Activated CD4-positive, alpha-beta T cell treated with anti-CD3 and anti-CD28 coated beads for 36 hours (primary cell): ENCODE data around the gene ZNF462. TPM values are rescaled to one million over a fixed set of nuclear protein-coding genes. Genes with fewer than 3 reads are reported as not detected.

Experiments
- ATAC-seq: fragments of 200-7000 bp; cut with Tn5 transposase; one replicate; pipeline ENCODE4 v1.10.0; 2021; ENCODE audit warnings: mild to moderate bottlenecking, moderate library complexity
- CTCF ChIA-PET: fragments of 350-600 bp; sonication (Branson Sonifier 250); formaldehyde crosslinking; loops from one replicate; lab custom pipeline; 2021; ENCODE audit warnings: antibody characterized with exemption; lab: Charles Lee
- POLR2A ChIA-PET: fragments of 350-600 bp; sonication (Branson Sonifier 250); formaldehyde crosslinking; loops from one replicate; lab custom pipeline; 2021; ENCODE audit warnings: antibody characterized with exemption, inconsistent platforms; lab: Charles Lee
- DNase-seq: peaks from one replicate; pipeline ENCODE4 v3.0.0-alpha.2; 2020
- H3K27ac Mint-ChIP-seq: one replicate; pipeline ENCODE4 v1.8.0; 2021; ENCODE audit warnings: mixed read lengths
- H3K27me3 Mint-ChIP-seq: one replicate; pipeline ENCODE4 v1.8.0; 2021; ENCODE audit warnings: mixed read lengths
- H3K36me3 Mint-ChIP-seq: one replicate; pipeline ENCODE4 v1.8.0; 2021; ENCODE audit warnings: low read depth, mixed read lengths
- H3K4me1 Mint-ChIP-seq: one replicate; pipeline ENCODE4 v1.8.0; 2021; ENCODE audit warnings: mixed read lengths
- H3K4me3 Mint-ChIP-seq: one replicate; pipeline ENCODE4 v1.8.0; 2021; ENCODE audit warnings: mild to moderate bottlenecking, moderate library complexity, mixed read lengths
- H3K9me3 Mint-ChIP-seq: one replicate; pipeline ENCODE4 v1.8.0; 2021; ENCODE audit warnings: low read depth, mixed read lengths
- intact Hi-C, 2 experiments: fragments of 100-400 bp; cut with DNase I in 1 of 2; cut with micrococcal nuclease in 1 of 2; formaldehyde crosslinking; loops; one replicate each; pipeline versions ENCODE4 v1.14.2 to v1.15.1; 2022 to 2024; cut with DNase I, micrococcal nuclease
- total RNA-seq, 2 experiments: library from RNA; stranded (reverse); gene quantifications; one replicate each; pipeline ENCODE4 v1.2.3, GENCODE V29; 2021

Gene ZNF462
- total RNA-seq, 2 experiments from 2014 or later = 0.27 to 0.42 TPM

DNA sequence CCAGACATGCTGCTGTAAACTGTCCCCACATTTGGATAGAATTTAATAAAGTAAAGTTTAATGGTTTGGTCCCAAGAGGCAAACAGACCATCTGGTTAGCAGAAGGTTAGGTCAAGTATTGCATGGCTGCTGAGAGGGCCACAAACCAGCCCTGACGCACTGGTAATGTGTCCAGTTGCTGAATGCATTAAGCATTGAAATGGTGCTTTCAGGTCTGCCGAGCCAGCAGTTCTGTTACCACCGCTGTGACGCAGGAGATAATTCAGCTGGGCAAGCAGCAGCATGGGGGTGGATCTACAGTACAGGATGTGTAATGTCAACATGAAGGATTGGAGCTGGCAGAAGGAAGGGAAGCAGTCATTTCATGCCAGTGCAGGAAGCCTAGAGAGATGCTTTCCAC is 16.0 kb downstream of the ZNF462 start:
- CTCF ChIA-PET = no interaction called here
- no peak for DNase-seq
- no peak overlapping the region for H3K4me3 Mint-ChIP-seq

DNA sequence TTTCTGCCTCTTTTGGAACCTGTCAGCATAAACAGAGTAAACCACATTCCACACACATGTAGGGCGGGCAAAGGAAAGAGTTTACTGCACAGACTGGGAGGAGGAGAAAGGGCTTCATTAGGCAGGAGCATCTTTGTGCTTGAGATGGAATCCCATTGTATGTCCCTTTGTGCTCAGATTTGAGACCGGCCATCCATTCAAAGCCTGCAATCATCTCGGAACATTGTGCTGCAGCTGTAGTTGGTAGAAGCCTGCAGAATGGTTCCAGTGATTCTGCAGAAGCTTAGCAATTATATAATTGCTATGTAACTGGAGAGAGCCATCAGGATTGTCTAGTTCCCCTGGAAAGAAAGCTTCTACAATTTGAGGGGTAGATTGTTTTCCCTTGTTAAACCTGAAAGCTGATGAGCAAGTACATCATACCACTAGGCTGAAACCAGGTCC is 16.5 kb downstream of the ZNF462 start:
- Mint-ChIP-seq H3K4me1 (no peaks in the 10 kb centered on the region), H3K4me3 (no peak overlapping the region), H3K9me3 (no peaks in the 10 kb centered on the region), H3K27me3 (no peaks in the 10 kb centered on the region), H3K36me3 (no peaks in the 10 kb centered on the region), H3K27ac (no peak overlapping the region)
- POLR2A ChIA-PET = no interaction called here
- intact Hi-C loops = no loop called here
- DNase-seq (no peak), ATAC-seq (no peak)
- CTCF ChIA-PET = interaction anchor here (1.1 kb wide), 1 partner anchor 287 kb away, joined by 3 read pairs; no protein-coding TSS in a partner anchor

More for the DNA sequence above, 16.0 kb downstream of the ZNF462 start:
- Mint-ChIP-seq H3K27ac (no peak overlapping the region), H3K4me1 (no peaks in the 10 kb centered on the region), H3K9me3 (no peaks in the 10 kb centered on the region), H3K27me3 (no peaks in the 10 kb centered on the region), H3K36me3 (no peaks in the 10 kb centered on the region)
- intact Hi-C loops = no loop called here
- POLR2A ChIA-PET = no interaction called here
- no peak for ATAC-seq

DNA sequence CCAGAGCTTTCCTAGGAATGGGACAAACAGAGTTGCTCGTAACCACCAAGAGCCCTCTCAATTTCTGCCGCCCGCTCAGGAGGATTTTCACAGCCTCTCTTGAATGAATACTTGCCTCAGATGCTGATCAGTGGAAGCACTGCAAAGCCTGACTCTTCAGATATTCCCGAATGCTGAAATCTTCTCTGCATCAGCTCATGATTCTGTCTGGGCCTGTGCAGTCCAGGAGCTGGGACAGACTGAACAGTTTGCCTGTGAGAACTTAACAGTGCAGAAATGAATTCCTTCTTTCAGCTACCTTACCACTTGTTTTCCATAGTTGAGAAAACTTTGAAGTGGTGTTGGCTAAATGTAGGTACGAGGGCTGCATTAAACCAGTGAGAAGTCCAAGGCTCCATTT is 17.1 kb downstream of the ZNF462 start:
- H3K9me3 Mint-ChIP-seq = no peaks in the 10 kb centered on the region
- H3K4me3 Mint-ChIP-seq = no peak overlapping the region
- H3K27me3 Mint-ChIP-seq = no peaks in the 10 kb centered on the region
- H3K36me3 Mint-ChIP-seq = no peaks in the 10 kb centered on the region
- CTCF ChIA-PET = interaction anchor here (0.6 to 1.1 kb wide), 2 partner anchors 287 to 1025 kb away, joined by 3 read pairs; no protein-coding TSS in a partner anchor
- ATAC-seq (no peak), DNase-seq (no peak)
- no peak overlapping the region for H3K27ac Mint-ChIP-seq
- POLR2A ChIA-PET = no interaction called here
- no peaks in the 10 kb centered on the region for H3K4me1 Mint-ChIP-seq
- intact Hi-C loops = no loop called here

DNA sequence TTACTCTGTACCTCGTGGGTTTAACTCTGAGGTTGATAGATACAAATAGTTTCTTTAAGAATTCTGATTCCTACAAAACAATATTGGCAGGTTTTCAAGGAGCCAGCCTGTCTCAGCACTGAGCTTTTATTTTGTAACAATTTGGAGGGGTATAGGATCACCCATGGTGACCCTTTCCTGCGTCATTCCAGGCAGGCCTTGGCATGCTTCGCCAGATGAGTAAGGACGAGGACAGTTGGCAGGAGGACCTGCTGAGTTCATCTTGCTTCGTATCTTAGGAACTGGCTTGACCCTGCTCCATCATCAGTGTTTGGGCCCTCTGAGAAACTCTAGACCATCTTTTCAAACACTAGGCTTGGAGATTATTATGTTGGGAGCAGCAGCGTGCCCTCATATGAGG is 17.9 kb downstream of the ZNF462 start:
- no peaks in the 10 kb centered on the region for H3K4me1 Mint-ChIP-seq
- no peaks in the 10 kb centered on the region for H3K27me3 Mint-ChIP-seq
- ChIA-PET CTCF (interaction anchor here (0.6 kb wide), 1 partner anchor 1025 kb away, joined by 3 read pairs; no protein-coding TSS in a partner anchor), POLR2A (no interaction called here)
- no peaks in the 10 kb centered on the region for H3K36me3 Mint-ChIP-seq
- no peak overlapping the region for H3K27ac Mint-ChIP-seq
- no peak for ATAC-seq
- no peak overlapping the region for H3K4me3 Mint-ChIP-seq
- DNase-seq = no peak
- intact Hi-C loops = no loop called here
- no peaks in the 10 kb centered on the region for H3K9me3 Mint-ChIP-seq

DNA sequence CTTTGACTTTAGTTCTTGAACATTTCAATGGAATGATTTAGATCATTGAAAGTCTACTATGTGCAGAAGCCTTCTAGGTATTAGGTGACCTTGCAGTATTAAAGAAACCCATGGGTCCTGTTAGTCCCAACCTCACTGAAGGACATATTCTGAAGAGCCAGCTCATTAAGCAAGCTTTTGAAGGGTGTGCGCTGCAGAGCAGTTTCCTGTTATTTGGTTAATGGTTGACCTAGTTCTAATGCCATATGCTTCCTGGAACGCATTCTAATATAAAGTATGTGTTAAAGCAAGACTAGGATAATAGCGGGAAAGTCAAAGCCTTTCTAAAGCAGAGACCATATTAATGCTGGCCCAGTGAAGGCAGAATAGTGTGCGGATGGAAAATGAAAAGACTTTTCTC is 20.1 kb downstream of the ZNF462 start:
- ATAC-seq = no peak
- Mint-ChIP-seq H3K9me3 (no peaks in the 10 kb centered on the region), H3K27ac (no peak overlapping the region), H3K36me3 (no peaks in the 10 kb centered on the region), H3K27me3 (no peaks in the 10 kb centered on the region), H3K4me3 (no peak overlapping the region), H3K4me1 (no peaks in the 10 kb centered on the region)
- no peak for DNase-seq
- ChIA-PET POLR2A (no interaction called here), CTCF (no interaction called here)
- intact Hi-C loops = no loop called here

DNA sequence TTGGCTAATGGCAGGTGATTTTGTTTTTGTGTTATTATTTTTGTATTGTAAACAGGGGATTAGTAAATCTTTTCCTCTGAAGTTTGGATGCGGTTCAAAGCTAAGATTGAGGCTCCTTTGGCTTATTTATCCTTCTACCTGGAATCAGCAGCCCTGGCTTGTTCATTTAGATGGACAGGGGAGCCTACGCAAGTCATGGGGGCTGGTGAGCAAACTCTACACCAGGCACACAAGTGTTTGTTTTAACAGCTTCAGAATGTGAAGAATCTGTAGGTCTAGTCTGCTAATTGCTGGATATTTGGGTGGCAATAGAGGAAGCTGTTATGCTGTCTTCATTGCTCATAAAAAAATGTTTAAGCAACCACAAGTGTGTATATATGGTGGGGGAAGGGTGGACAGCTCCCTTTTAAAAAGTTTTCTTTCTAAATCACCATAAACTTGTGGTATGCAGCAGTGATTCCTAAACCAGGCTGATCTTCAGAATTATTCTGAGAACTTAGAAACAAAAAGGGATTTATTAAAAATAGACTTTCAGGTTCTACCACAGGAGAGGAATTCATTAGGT is 20.7 kb downstream of the ZNF462 start:
- ATAC-seq (no peak), DNase-seq (no peak)
- Mint-ChIP-seq H3K27me3 (no peaks in the 10 kb centered on the region), H3K9me3 (no peaks in the 10 kb centered on the region), H3K27ac (no peak overlapping the region), H3K36me3 (no peaks in the 10 kb centered on the region), H3K4me3 (no peak overlapping the region), H3K4me1 (no peaks in the 10 kb centered on the region)
- CTCF ChIA-PET = no interaction called here
- intact Hi-C loops = no loop called here
- POLR2A ChIA-PET = no interaction called here

DNA sequence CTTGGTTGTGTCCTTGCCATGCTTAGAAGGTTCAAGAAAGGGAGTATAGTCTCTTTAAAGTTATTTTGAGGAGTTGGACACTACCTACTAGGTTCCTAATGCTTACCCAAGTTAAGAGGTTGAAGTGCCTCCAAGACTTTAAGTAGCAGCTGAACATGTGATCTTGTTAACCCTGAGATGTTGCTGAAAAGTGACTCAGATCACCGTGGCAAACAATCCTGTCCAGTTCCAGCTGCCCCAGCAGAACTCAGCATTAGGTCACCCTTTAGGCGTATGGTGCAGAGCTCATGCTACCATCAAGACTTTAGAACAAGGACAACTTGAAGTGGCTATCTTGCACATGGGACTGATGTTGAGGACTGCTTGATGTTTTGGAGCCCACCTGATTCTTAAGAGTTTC is 22.5 kb downstream of the ZNF462 start:
- ATAC-seq = no peak
- intact Hi-C loops = no loop called here
- no peaks in the 10 kb centered on the region for H3K9me3 Mint-ChIP-seq

DNA sequence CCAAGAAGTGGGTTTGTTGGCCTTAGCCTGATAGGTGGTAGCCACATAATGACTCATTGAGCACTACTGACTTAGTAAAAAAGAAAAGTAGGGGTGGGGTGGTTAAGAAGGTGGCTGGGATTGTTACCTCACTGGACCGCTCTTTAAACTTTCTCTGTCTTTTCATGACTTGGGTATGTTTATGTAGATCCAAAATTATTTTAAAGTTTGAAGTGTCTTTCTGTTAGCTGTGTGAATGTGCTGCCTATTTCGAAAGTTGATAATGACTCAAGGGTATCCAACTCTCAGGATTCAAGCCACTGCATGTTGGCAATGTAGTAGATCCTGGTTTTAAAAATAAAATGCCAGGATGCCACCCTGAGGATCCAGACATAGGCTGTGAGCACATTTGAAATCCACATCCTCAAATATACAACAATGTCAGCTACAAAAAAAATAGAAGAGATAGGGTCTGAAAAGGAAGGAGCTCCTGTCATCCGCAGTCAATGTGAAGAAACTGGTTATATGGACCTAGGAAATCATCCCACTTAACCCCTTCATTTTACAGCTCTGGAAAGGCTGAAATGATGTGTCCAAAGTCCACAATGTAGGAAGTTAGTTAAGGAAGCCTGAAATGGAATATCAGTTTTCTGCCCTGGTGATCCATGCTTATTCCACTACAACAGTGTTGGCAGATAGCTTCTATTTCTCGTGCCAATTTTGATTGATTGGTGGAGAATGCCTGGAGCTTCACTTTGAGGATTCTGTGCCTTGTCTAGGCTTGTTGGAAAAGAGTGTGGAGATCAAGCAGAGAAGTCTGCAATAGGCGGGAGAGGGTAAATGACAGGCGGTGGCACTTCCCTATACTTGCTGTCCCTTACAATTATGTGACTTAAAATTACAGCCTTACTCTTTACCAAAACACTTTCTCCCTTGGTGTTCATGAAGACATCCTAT is 23.4 kb downstream of the ZNF462 start:
- H3K27me3 Mint-ChIP-seq = no peaks in the 10 kb centered on the region
- intact Hi-C loops = no loop called here
- H3K36me3 Mint-ChIP-seq = no peaks in the 10 kb centered on the region
- no peak overlapping the region for H3K4me3 Mint-ChIP-seq
- DNase-seq = no peak
- ATAC-seq = no peak
- ChIA-PET POLR2A (no interaction called here), CTCF (no interaction called here)
- H3K4me1 Mint-ChIP-seq = no peaks in the 10 kb centered on the region
- H3K27ac Mint-ChIP-seq = no peak overlapping the region
- no peaks in the 10 kb centered on the region for H3K9me3 Mint-ChIP-seq

More for the DNA sequence above, 22.5 kb downstream of the ZNF462 start:
- Mint-ChIP-seq H3K4me1 (no peaks in the 10 kb centered on the region), H3K27ac (no peak overlapping the region), H3K36me3 (no peaks in the 10 kb centered on the region), H3K4me3 (no peak overlapping the region), H3K27me3 (no peaks in the 10 kb centered on the region)
- POLR2A ChIA-PET = no interaction called here
- CTCF ChIA-PET = no interaction called here
- no peak for DNase-seq

DNA sequence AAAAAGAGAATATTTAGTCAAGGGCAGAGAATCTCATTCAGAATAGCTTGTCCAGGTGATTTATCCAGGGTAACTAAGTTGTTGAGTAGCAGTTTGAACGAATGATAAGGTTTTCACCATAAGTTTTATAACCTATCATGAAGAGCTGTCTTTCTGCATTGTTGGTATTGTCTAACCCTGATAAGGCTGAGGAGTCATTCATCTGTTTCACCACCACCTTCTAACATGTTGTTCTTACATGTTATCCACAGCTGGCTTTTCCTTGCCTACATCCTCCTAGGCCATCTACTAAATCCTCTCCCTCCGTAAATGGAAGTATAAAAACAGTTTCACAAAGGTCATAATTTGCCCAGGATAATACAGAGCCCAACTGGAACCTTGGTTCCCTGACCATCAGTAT is 24.1 kb downstream of the ZNF462 start:
- Mint-ChIP-seq H3K27ac (no peak overlapping the region), H3K4me1 (no peaks in the 10 kb centered on the region), H3K9me3 (no peaks in the 10 kb centered on the region), H3K4me3 (no peak overlapping the region), H3K27me3 (no peaks in the 10 kb centered on the region), H3K36me3 (no peaks in the 10 kb centered on the region)
- intact Hi-C loops = no loop called here
- ATAC-seq = no peak
- no peak for DNase-seq
- CTCF ChIA-PET = no interaction called here
- POLR2A ChIA-PET = no interaction called here

DNA sequence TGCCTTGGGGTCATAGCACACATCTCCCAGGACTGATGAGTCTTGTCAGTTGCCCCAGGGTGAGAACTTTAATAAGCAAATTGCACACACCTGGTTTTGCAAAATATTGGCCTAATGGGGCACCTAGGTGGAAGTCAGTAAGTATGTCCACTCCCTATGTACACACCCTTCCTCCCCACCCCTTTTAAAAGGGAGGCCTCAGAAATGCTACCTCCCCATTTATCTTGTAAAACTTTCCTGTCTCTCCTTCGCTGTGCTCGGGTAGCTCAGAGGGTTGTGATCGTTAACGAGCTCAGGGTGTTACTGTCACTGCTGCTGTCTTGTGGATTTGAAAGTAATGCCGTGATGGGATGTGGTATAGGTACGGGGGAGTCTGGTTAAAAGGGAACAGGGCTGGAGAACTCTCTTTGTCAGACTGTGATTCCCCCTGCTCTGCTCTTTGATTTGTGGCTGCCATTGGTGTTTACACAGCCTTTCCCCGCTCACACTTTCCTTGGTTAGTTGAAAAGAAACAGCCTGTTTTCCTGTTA is 26.2 kb downstream of the ZNF462 start:
- ATAC-seq = no peak
- Mint-ChIP-seq H3K27ac (no peak overlapping the region), H3K36me3 (no peaks in the 10 kb centered on the region), H3K4me1 (no peaks in the 10 kb centered on the region), H3K9me3 (no peaks in the 10 kb centered on the region), H3K27me3 (no peaks in the 10 kb centered on the region), H3K4me3 (no peak overlapping the region)
- intact Hi-C loops = no loop called here
- CTCF ChIA-PET = interaction anchor here (0.7 kb wide), 1 partner anchor 1169 kb away, joined by 3 read pairs; no protein-coding TSS in a partner anchor
- no peak for DNase-seq
- POLR2A ChIA-PET = no interaction called here

DNA sequence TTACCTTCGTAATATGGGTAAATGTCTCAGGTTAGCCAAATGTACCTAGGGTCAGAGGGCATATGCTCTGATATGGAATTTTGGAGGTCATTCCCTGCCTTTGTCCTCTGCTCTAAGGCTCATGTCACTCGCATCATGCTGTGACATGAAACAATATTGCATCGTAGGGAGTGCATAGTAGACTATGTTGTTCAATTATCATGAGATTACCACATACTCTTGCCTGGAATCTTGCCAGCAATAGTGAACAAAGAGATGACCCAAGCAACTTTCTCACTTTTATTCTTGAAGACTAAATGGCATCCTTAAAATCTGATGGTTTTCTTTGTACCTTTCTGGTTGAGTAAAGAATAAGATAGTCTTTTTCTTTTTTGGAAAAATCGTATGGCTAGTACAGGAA is 27.6 kb downstream of the ZNF462 start:
- ChIA-PET POLR2A (no interaction called here), CTCF (no interaction called here)
- Mint-ChIP-seq H3K27ac (no peak overlapping the region), H3K36me3 (no peaks in the 10 kb centered on the region), H3K9me3 (no peaks in the 10 kb centered on the region), H3K4me3 (no peak overlapping the region), H3K4me1 (no peaks in the 10 kb centered on the region), H3K27me3 (no peaks in the 10 kb centered on the region)
- DNase-seq (no peak), ATAC-seq (no peak)
- intact Hi-C loops = no loop called here
